Measurements from ENCODE around the gene RNF144A.

DNA sequence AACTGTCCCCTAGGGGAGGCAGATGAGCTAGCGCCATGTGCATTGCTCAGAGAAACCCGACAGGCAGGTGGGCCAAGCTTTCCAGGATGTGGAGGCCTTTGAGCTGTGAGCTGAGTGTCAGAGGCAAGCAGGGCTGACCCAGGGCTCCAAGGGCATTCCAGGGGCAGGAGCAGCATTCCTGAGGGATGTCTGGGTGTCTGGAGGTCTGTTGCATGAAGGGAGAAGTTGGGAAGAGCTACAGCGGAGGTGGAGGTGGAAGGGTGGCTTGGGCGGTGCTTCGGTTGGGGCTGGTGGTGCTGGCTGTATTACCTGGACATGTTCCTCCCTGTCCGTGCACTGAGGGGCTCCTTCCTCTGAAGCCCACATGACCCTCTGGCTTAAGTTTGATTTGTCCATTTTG lies 102.8 kb downstream of the RNF144A start:
- TF ChIP-seq EP300 (IDR thresholded peaks at IDR 0.05; ENCODE audit: low read depth in 2 of 2, low read length in 2 of 2): no peak
- no peak for TF ChIP-seq EP300 (CRISPR knock-in tag; IDR thresholded peaks at IDR 0.05; ENCODE audit: borderline replicate concordance)
- TF ChIP-seq, protein P1, sequence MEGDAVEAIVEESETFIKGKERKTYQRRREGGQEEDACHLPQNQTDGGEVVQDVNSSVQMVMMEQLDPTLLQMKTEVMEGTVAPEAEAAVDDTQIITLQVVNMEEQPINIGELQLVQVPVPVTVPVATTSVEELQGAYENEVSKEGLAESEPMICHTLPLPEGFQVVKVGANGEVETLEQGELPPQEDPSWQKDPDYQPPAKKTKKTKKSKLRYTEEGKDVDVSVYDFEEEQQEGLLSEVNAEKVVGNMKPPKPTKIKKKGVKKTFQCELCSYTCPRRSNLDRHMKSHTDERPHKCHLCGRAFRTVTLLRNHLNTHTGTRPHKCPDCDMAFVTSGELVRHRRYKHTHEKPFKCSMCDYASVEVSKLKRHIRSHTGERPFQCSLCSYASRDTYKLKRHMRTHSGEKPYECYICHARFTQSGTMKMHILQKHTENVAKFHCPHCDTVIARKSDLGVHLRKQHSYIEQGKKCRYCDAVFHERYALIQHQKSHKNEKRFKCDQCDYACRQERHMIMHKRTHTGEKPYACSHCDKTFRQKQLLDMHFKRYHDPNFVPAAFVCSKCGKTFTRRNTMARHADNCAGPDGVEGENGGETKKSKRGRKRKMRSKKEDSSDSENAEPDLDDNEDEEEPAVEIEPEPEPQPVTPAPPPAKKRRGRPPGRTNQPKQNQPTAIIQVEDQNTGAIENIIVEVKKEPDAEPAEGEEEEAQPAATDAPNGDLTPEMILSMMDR (CRISPR knock-in tag; IDR thresholded peaks at IDR 0.05): no peak
- TF ChIP-seq CHD4 (IDR thresholded peaks at IDR 0.05; ENCODE audit: borderline replicate concordance, low read length): no peak
- TF ChIP-seq ARNT (IDR thresholded peaks at IDR 0.05): no peak
- TF ChIP-seq ZIK1 (CRISPR knock-in tag; IDR thresholded peaks at IDR 0.05; ENCODE audit: borderline replicate concordance, low read depth): no peak
- no peak for TF ChIP-seq ZNF317 (CRISPR knock-in tag; IDR thresholded peaks at IDR 0.05)
- TF ChIP-seq, protein P2, sequence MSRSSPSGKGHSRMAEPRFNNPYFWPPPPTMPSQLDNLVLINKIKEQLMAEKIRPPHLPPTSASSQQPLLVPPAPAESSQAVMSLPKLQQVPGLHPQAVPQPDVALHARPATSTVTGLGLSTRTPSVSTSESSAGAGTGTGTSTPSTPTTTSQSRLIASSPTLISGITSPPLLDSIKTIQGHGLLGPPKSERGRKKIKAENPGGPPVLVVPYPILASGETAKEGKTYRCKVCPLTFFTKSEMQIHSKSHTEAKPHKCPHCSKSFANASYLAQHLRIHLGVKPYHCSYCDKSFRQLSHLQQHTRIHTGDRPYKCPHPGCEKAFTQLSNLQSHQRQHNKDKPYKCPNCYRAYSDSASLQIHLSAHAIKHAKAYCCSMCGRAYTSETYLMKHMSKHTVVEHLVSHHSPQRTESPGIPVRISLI (CRISPR knock-in tag; IDR thresholded peaks at IDR 0.05; ENCODE audit: borderline replicate concordance): no peak
- TF ChIP-seq NAIF1 (CRISPR knock-in tag; IDR thresholded peaks at IDR 0.05; ENCODE audit: borderline replicate concordance): no peak
- TF ChIP-seq NFE2L1 (CRISPR knock-in tag; IDR thresholded peaks at IDR 0.05; ENCODE audit: borderline replicate concordance): no peak
- no peak for TF ChIP-seq EZH2 (conservative IDR thresholded peaks at IDR 0.05; ENCODE audit: low read depth, low read length)
- TF ChIP-seq, protein P3, sequence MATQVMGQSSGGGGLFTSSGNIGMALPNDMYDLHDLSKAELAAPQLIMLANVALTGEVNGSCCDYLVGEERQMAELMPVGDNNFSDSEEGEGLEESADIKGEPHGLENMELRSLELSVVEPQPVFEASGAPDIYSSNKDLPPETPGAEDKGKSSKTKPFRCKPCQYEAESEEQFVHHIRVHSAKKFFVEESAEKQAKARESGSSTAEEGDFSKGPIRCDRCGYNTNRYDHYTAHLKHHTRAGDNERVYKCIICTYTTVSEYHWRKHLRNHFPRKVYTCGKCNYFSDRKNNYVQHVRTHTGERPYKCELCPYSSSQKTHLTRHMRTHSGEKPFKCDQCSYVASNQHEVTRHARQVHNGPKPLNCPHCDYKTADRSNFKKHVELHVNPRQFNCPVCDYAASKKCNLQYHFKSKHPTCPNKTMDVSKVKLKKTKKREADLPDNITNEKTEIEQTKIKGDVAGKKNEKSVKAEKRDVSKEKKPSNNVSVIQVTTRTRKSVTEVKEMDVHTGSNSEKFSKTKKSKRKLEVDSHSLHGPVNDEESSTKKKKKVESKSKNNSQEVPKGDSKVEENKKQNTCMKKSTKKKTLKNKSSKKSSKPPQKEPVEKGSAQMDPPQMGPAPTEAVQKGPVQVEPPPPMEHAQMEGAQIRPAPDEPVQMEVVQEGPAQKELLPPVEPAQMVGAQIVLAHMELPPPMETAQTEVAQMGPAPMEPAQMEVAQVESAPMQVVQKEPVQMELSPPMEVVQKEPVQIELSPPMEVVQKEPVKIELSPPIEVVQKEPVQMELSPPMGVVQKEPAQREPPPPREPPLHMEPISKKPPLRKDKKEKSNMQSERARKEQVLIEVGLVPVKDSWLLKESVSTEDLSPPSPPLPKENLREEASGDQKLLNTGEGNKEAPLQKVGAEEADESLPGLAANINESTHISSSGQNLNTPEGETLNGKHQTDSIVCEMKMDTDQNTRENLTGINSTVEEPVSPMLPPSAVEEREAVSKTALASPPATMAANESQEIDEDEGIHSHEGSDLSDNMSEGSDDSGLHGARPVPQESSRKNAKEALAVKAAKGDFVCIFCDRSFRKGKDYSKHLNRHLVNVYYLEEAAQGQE (IDR thresholded peaks at IDR 0.05; ENCODE audit: borderline replicate concordance in 1 of 2, low read depth in 1 of 2, low read length in 2 of 2): no peak

Data from HepG2 (cell line).